Retinal pigment epithelial cell (primary cell): ENCODE measurements around the gene TTLL5.

Source experiments
- DNase-seq: peaks from one replicate; pipeline ENCODE4 v3.0.0-alpha.2; 2010; ENCODE audit warnings: low read depth
- H3K4me3 ChIP-seq: 2 replicates; pipeline ENCODE4 v1.5.1; 2011; ENCODE audit warnings: mild to moderate bottlenecking, low read length, control low read depth, moderate library complexity
- TF ChIP-seq, protein P1 (sequence below): conservative IDR thresholded peaks from 2 replicates; pipeline ENCODE4 v1.5.1; 2011; ENCODE audit warnings: low read depth, low read length, control low read depth, inconsistent platforms

Gene TTLL5

DNA sequence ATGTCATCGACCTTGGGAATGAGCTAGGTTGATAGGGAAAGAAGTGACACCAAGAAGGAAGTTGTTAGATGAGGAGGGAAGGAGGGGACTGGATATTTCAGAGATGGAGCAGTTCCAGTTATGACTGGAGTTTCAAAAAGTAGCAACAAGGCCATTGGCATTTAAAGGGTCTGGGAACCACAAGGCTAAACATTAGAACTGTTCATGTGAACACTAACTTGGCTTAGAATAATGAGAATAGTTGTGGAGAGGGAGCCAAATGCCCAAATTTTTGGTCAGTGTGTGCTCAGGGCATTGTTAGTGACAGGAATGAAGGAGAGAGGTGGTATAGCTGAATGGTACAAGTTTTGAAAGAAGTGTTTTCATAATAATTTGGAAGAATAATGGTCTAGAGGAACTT, 341.3 kb downstream of the TTLL5 start:
- TF ChIP-seq, protein P1, sequence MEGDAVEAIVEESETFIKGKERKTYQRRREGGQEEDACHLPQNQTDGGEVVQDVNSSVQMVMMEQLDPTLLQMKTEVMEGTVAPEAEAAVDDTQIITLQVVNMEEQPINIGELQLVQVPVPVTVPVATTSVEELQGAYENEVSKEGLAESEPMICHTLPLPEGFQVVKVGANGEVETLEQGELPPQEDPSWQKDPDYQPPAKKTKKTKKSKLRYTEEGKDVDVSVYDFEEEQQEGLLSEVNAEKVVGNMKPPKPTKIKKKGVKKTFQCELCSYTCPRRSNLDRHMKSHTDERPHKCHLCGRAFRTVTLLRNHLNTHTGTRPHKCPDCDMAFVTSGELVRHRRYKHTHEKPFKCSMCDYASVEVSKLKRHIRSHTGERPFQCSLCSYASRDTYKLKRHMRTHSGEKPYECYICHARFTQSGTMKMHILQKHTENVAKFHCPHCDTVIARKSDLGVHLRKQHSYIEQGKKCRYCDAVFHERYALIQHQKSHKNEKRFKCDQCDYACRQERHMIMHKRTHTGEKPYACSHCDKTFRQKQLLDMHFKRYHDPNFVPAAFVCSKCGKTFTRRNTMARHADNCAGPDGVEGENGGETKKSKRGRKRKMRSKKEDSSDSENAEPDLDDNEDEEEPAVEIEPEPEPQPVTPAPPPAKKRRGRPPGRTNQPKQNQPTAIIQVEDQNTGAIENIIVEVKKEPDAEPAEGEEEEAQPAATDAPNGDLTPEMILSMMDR: no peak
- DNase-seq: no peak
- H3K4me3 ChIP-seq: no peak overlapping the region
